Thyroid gland (tissue), 4 donors: ENCODE results near the gene CPO. TPM values are rescaled to one million over a fixed set of nuclear protein-coding genes. Genes with fewer than 3 reads are reported as not detected.

ENCODE experiments used
- DNase-seq, 2 donors: peaks; one replicate each; pipeline ENCODE4 v3.0.0-alpha.2; 2019
- H3K27ac ChIP-seq, 3 donors: fragments of 200-600 bp; sonication (generic); 1 replicate in 2 of 3; 2 replicates in 1 of 3; pipeline ENCODE4 v1.5.1; 2016 to 2019; ENCODE audit warnings: mild to moderate bottlenecking in 1 of 3, moderate library complexity in 1 of 3
- H3K27me3 ChIP-seq: fragments of 200-600 bp; sonication (generic); one replicate; pipeline ENCODE4 v1.5.1; 2019
- H3K36me3 ChIP-seq, 2 donors: fragments of 200-600 bp; sonication (generic); one replicate each; pipeline ENCODE4 v1.5.1; 2016 to 2019
- H3K4me1 ChIP-seq, 2 donors: fragments of 200-600 bp; sonication (generic); one replicate each; pipeline ENCODE4 v1.5.1; 2017 to 2019
- H3K4me3 ChIP-seq, 3 donors: fragments of 200-600 bp; sonication (generic); replicated peaks in 1 of 3; 1 replicate in 2 of 3; 2 replicates in 1 of 3; pipeline ENCODE4 v1.5.1; 2016; ENCODE audit warnings: mild to moderate bottlenecking in 1 of 3
- H3K9me3 ChIP-seq: fragments of 200-600 bp; sonication (generic); one replicate; pipeline ENCODE4 v1.5.1; 2017
- CTCF ChIP-seq, 6 experiments: fragments of 200-600 bp in 3 of 6; fragments of 450-650 bp in 3 of 6; sonication (generic) in 3 of 6; IDR thresholded peaks; one replicate each; pipeline ENCODE4 v1.5.1; 2016 to 2019; ENCODE audit warnings: antibody characterized with exemption in 6 of 6, mild to moderate bottlenecking in 2 of 6, inconsistent platforms in 1 of 6, moderate library complexity in 1 of 6
- POLR2A ChIP-seq, 2 donors: fragments of 450-650 bp; IDR thresholded peaks; one replicate each; pipeline ENCODE4 v1.6.1; 2017; ENCODE audit warnings: antibody characterized with exemption in 2 of 2, mild to moderate bottlenecking in 2 of 2, moderate library complexity in 1 of 2
- WGBS, 2 donors: methylation state at CpG; one replicate each; pipeline ENCODE4 v1.1.5; 2017; 5-methylcytosine and 5-hydroxymethylcytosine counted together
- intact Hi-C: fragments of 100-400 bp; cut with DNase I; formaldehyde crosslinking; loops from one replicate; pipeline ENCODE4 v1.15.1; 2023
- total RNA-seq, 4 donors: library from RNA; depleted of rRNA; stranded (reverse); fragments of >200 nt; gene quantifications; one replicate each; pipeline ENCODE4 v1.2.3, GENCODE V29; 2016

The CPO gene
- total RNA-seq, 4 donors from 2014 or later: 0.40 to 2.1 (median 1.1) TPM; not detected in 1

- WGBS, 2 donors: 86 to 93% methylated on average over 3 of the region's 3 CpGs
- TF ChIP-seq CTCF (IDR thresholded peaks at IDR 0.05): no peak
- TF ChIP-seq POLR2A (IDR thresholded peaks at IDR 0.05): no peak
- intact Hi-C loops: no loop called here
- H3K27ac ChIP-seq: no peak overlapping the region
- no peaks in the 10 kb centered on the region for H3K36me3 ChIP-seq
- no peak overlapping the region for H3K4me3 ChIP-seq
- no peaks in the 10 kb centered on the region for H3K4me1 ChIP-seq
- H3K27me3 ChIP-seq: no peaks in the 10 kb centered on the region
- no peaks in the 10 kb centered on the region for H3K9me3 ChIP-seq
- DNase-seq: no peak
These were observed 18.9 kb downstream of the CPO start for GRCh38 chr2:206958261-206958660.

- TF ChIP-seq CTCF (IDR thresholded peaks at IDR 0.05): no peak
- TF ChIP-seq POLR2A (IDR thresholded peaks at IDR 0.05): no peak
- H3K4me1 ChIP-seq: no peaks in the 10 kb centered on the region
- no peak overlapping the region for H3K4me3 ChIP-seq
- H3K36me3 ChIP-seq: no peaks in the 10 kb centered on the region
- no peak overlapping the region for H3K27ac ChIP-seq
- intact Hi-C loops: no loop called here
- no peak for DNase-seq
- H3K27me3 ChIP-seq: no peaks in the 10 kb centered on the region
- no peaks in the 10 kb centered on the region for H3K9me3 ChIP-seq
- WGBS, 2 donors: 59 to 63% methylated on average over 4 of the region's 4 CpGs
These were observed 23.6 kb downstream of the CPO start for GRCh38 chr2:206962966-206963365.

- Histone ChIP-seq H3K27me3 (no peaks in the 10 kb centered on the region), H3K27ac (no peak overlapping the region), H3K4me1 (no peaks in the 10 kb centered on the region), H3K9me3 (no peaks in the 10 kb centered on the region), H3K36me3 (no peaks in the 10 kb centered on the region), H3K4me3 (no peak overlapping the region)
- DNase-seq: no peak
- WGBS, 2 donors: 72 to 79% methylated on average over 7 of the region's 7 CpGs
- intact Hi-C loops: no loop called here
- no peak for TF ChIP-seq POLR2A (IDR thresholded peaks at IDR 0.05)
- no peak for TF ChIP-seq CTCF (IDR thresholded peaks at IDR 0.05)
These were observed 29.1 kb downstream of the CPO start for GRCh38 chr2:206968134-206969086.

DNA sequence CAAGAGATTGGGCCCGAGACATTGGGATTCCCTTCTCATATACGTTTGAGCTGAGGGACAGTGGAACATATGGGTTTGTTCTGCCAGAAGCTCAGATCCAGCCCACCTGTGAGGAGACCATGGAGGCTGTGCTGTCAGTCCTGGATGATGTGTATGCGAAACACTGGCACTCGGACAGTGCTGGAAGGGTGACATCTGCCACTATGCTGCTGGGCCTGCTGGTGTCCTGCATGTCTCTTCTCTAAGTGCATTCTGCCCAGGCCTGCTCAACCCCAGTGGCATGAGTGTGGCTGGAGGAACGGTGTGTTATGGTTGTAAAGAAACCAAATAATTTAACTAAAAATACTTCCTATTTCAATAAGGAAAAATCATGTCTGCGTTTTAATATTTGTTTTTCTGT, 29.9 kb downstream of the CPO start:
- Histone ChIP-seq H3K36me3 (no peaks in the 10 kb centered on the region), H3K4me3 (no peak overlapping the region), H3K27me3 (no peaks in the 10 kb centered on the region), H3K4me1 (no peaks in the 10 kb centered on the region), H3K27ac (no peak overlapping the region), H3K9me3 (no peaks in the 10 kb centered on the region)
- intact Hi-C loops: no loop called here
- WGBS, 2 donors: 89 to 97% methylated on average over 6 of the region's 6 CpGs
- TF ChIP-seq CTCF (IDR thresholded peaks at IDR 0.05) (no peak), POLR2A (IDR thresholded peaks at IDR 0.05) (no peak)
- DNase-seq: no peak
